GM21619 (cell line): ENCODE results near the gene COQ8B.

Experiments
- ATAC-seq: cut with Tn5 transposase; IDR thresholded peaks from one replicate; pipeline ENCODE4 v1.9.1; 2021; ENCODE audit not compliant: unreplicated experiment

The COQ8B gene

GRCh38 chr19:40718774-40719391, 2.2 kb upstream of the COQ8B start:
- no peak for ATAC-seq

- no peak for ATAC-seq
Measured at GRCh38 chr19:40717880-40718773, 1.4 kb upstream of the COQ8B start.

GRCh38 chr19:40717325-40717879, 716 bp upstream of the COQ8B start:
- peak; percentile 3 for ATAC-seq

- no peak for ATAC-seq
Measured at GRCh38 chr19:40716031-40716481, 630 bp downstream of the COQ8B start.

GRCh38 chr19:40714441-40715299, 2.0 kb downstream of the COQ8B start:
- ATAC-seq = peak; percentile 39

- ATAC-seq = no peak
Measured at GRCh38 chr19:40713939-40714338, 2.7 kb downstream of the COQ8B start.

- no peak for ATAC-seq
Measured at GRCh38 chr19:40709817-40710216, 6.9 kb downstream of the COQ8B start.

- ATAC-seq = no peak
Measured at GRCh38 chr19:40707615-40708014, 9.1 kb downstream of the COQ8B start.

GRCh38 chr19:40705950-40706619, 10.6 kb downstream of the COQ8B start:
- no peak for ATAC-seq

- no peak for ATAC-seq
Measured at GRCh38 chr19:40705362-40705651, 11.4 kb downstream of the COQ8B start.

GRCh38 chr19:40704491-40705361, 12.0 kb downstream of the COQ8B start:
- no peak for ATAC-seq

- ATAC-seq = no peak
Measured at GRCh38 chr19:40703029-40703755, 13.5 kb downstream of the COQ8B start.

- ATAC-seq = no peak
Measured at GRCh38 chr19:40702337-40703012, 14.2 kb downstream of the COQ8B start.

- ATAC-seq = no peak
Measured at GRCh38 chr19:40701758-40702157, 14.9 kb downstream of the COQ8B start.

GRCh38 chr19:40700083-40700482, 16.6 kb downstream of the COQ8B start:
- no peak for ATAC-seq

- ATAC-seq = no peak
Measured at GRCh38 chr19:40697007-40697406, 19.7 kb downstream of the COQ8B start.

GRCh38 chr19:40695881-40696280, 20.8 kb downstream of the COQ8B start:
- ATAC-seq = no peak

GRCh38 chr19:40693896-40694295, 22.8 kb downstream of the COQ8B start:
- no peak for ATAC-seq
